HUES48 (cell line): Measurements from ENCODE around the gene IL1RN.

Experiments used
- H3K27ac ChIP-seq: one replicate; pipeline ENCODE4 v1.7.0; 2013; ENCODE audit warnings: low read depth, low read length, inconsistent platforms
- H3K27me3 ChIP-seq: 2 replicates; pipeline ENCODE4 v1.6.1; 2013; ENCODE audit warnings: mild to moderate bottlenecking, low read length; ENCODE audit not compliant: control insufficient read depth, insufficient read depth
- H3K36me3 ChIP-seq: 2 replicates; pipeline ENCODE4 v1.6.1; 2013; ENCODE audit warnings: low read length; ENCODE audit not compliant: control insufficient read depth, insufficient read depth
- H3K4me1 ChIP-seq: 2 replicates; pipeline ENCODE4 v1.6.1; 2013; ENCODE audit warnings: mild to moderate bottlenecking, low read length; ENCODE audit not compliant: control insufficient read depth, insufficient read depth
- H3K4me3 ChIP-seq: 2 replicates; pipeline ENCODE4 v1.5.1; 2013; ENCODE audit warnings: mild to moderate bottlenecking, low read depth, low read length
- H3K9ac ChIP-seq: 2 replicates; pipeline ENCODE4 v1.6.1; 2013; ENCODE audit warnings: mild to moderate bottlenecking, low read depth, low read length, moderate library complexity
- H3K9me3 ChIP-seq: 2 replicates; pipeline ENCODE4 v1.6.1; 2013; ENCODE audit warnings: low read length; ENCODE audit not compliant: control insufficient read depth, insufficient read depth

The IL1RN gene

DNA sequence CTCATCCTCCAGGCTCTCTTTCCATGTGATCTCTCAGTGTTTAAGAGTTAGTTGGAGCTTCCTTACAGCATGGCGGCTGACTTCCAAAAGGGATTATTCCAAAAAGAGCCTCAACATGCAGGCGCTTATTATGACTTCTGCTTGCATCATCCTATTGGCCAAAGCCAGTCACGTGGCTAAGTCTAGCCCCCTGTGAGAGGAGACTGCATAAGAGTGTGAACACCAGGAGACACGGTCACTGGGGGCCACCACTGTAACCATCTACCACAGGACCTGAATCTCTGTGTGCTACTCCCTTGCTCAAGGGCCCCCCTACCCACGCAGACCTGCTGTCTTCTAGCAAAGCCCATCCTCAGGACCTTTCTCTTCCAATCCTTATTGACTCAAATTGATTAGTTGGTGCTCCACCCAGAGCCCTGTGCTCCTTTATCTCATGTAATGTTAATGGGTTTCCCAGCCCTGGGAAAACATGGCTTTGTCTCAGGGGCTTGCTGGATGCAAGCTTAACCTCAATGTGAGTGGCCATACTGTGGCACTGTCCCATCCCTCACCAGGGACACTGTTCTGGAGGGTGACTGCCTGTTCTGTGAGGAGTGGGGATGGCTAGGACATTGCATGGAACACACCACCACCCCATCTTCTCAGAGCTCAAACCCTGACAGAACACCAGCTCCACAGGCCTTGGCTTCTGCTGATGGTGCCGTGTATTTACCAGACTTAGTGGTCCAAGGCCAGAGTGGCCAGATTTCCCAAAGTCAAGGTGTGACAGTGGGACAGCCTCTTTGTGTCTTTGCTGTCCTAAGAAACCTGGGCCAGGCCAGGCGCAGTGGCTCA is 4.2 kb downstream of the IL1RN start:
- Histone ChIP-seq H3K4me1 (no peaks in the 10 kb centered on the region), H3K27me3 (no peaks in the 10 kb centered on the region), H3K4me3 (no peak overlapping the region), H3K27ac (no peak overlapping the region), H3K9me3 (no peaks in the 10 kb centered on the region), H3K9ac (no peak overlapping the region), H3K36me3 (no peaks in the 10 kb centered on the region)

GRCh38 chr2:113132414-113133021 is 5.1 kb downstream of the IL1RN start:
- H3K9me3 ChIP-seq = no peaks in the 10 kb centered on the region
- no peak overlapping the region for H3K9ac ChIP-seq

DNA sequence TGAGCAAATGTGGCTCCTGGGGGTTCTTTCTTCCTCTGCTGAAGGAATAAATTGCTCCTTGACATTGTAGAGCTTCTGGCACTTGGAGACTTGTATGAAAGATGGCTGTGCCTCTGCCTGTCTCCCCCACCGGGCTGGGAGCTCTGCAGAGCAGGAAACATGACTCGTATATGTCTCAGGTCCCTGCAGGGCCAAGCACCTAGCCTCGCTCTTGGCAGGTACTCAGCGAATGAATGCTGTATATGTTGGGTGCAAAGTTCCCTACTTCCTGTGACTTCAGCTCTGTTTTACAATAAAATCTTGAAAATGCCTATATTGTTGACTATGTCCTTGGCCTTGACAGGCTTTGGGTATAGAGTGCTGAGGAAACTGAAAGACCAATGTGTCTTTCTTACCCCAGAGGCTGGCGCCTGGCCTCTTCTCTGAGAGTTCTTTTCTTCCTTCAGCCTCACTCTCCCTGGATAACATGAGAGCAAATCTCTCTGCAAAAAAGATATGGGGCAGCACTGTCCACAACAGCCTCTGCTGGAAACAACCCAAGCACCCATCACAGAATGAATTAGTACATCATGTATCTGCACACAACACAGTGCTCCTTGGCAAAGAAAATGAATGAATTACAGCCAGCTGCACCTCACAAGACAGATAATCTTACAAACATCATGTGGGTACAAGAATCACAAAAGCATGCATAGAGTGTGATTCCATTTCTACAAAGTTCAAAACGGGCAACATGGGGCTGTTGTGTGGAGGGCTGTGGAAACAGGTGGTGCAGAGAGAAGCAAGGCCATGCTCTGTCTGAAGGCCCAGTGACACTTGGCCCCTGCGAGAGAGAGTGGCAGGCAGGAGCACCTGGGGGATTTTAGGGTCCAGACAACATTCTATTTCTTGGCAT is 6.6 kb downstream of the IL1RN start:
- Histone ChIP-seq H3K4me1 (no peaks in the 10 kb centered on the region), H3K9ac (no peak overlapping the region), H3K27ac (no peak overlapping the region), H3K9me3 (no peaks in the 10 kb centered on the region), H3K36me3 (no peaks in the 10 kb centered on the region), H3K4me3 (no peak overlapping the region), H3K27me3 (no peaks in the 10 kb centered on the region)

More at GRCh38 chr2:113132414-113133021, 5.1 kb downstream of the IL1RN start:
- Histone ChIP-seq H3K4me1 (no peaks in the 10 kb centered on the region), H3K36me3 (no peaks in the 10 kb centered on the region), H3K27me3 (no peaks in the 10 kb centered on the region), H3K4me3 (no peak overlapping the region), H3K27ac (no peak overlapping the region)

DNA sequence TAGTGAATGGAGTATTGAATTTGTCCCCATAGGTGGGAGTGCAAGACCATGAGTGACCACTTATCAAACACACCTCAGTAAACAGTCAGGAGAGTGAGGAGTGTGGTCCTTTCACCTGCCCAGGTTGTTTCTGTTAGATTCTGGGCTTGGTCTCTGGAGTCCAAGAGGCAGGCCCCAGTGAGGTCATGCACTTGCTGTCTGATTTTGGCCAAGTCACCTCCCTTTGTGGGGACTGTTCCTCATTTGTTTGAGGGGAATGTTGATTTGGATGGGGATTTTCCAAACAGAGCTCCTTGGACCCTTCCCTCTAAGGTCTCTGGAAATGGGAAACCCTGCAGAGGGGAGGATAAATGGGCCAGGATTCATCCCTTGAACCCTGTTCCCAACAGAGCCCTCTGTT is 7.3 kb downstream of the IL1RN start:
- Histone ChIP-seq H3K9me3 (no peaks in the 10 kb centered on the region), H3K27ac (no peak overlapping the region), H3K9ac (no peak overlapping the region), H3K27me3 (no peaks in the 10 kb centered on the region), H3K36me3 (no peaks in the 10 kb centered on the region), H3K4me3 (no peak overlapping the region), H3K4me1 (no peaks in the 10 kb centered on the region)

- Histone ChIP-seq H3K27ac (no peak overlapping the region), H3K9ac (no peak overlapping the region), H3K4me3 (no peak overlapping the region), H3K27me3 (no peaks in the 10 kb centered on the region), H3K36me3 (no peaks in the 10 kb centered on the region), H3K4me1 (no peaks in the 10 kb centered on the region), H3K9me3 (no peaks in the 10 kb centered on the region)
Observed at GRCh38 chr2:113135317-113135716, 7.9 kb downstream of the IL1RN start.

DNA sequence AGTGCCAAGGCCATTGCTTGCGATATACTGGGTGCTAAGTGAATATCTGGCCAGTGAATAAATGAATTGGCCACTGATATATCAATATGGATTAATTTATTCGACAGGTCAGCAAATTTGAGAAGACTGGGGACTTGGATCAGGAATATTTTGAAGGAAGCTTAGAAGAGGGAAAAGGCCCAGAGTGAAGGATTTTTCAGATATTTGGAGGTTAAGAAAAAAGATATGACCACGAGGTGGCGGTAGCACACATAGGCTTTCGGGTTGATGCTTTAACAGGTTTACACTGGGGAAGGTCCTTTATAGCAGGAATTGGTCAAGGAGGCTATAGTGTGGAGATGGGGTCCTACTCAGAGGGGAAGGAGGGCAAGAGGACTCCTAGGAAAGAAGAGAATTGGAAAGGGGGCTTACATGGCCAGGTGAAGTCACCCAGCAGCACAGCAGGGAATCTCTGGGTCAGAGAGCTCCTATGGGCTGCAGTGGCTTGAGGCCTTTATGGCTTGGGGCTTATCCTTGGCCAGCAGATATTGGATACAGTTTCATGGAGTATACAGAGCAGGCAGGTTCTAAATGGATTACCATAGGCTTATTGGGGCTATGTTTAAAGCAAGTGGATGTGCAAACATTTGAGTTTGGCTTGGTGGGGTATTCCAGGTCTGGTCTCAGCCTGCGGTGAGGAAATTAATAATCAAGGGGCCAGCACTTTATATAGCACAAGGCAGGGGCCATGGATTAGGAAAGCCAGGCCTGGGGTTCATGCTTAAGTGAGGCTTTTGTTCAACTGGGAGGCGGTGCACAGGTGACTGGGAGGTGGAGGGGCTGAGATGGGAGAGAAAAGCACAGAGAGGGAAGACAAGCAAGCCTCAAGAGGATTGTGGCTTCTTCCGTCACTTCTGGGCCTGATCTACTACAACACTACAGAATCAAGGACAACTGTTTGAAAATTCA is 9.7 kb downstream of the IL1RN start:
- Histone ChIP-seq H3K27me3 (no peaks in the 10 kb centered on the region), H3K27ac (no peak overlapping the region), H3K36me3 (no peaks in the 10 kb centered on the region), H3K9ac (no peak overlapping the region), H3K4me3 (no peak overlapping the region), H3K9me3 (no peaks in the 10 kb centered on the region), H3K4me1 (no peaks in the 10 kb centered on the region)

GRCh38 chr2:113137827-113138226 is 10.4 kb downstream of the IL1RN start:
- H3K9ac ChIP-seq = no peak overlapping the region
- no peak overlapping the region for H3K4me3 ChIP-seq
- H3K27me3 ChIP-seq = no peaks in the 10 kb centered on the region
- H3K36me3 ChIP-seq = no peaks in the 10 kb centered on the region
- H3K9me3 ChIP-seq = no peaks in the 10 kb centered on the region
- H3K27ac ChIP-seq = no peak overlapping the region
- H3K4me1 ChIP-seq = no peaks in the 10 kb centered on the region

DNA sequence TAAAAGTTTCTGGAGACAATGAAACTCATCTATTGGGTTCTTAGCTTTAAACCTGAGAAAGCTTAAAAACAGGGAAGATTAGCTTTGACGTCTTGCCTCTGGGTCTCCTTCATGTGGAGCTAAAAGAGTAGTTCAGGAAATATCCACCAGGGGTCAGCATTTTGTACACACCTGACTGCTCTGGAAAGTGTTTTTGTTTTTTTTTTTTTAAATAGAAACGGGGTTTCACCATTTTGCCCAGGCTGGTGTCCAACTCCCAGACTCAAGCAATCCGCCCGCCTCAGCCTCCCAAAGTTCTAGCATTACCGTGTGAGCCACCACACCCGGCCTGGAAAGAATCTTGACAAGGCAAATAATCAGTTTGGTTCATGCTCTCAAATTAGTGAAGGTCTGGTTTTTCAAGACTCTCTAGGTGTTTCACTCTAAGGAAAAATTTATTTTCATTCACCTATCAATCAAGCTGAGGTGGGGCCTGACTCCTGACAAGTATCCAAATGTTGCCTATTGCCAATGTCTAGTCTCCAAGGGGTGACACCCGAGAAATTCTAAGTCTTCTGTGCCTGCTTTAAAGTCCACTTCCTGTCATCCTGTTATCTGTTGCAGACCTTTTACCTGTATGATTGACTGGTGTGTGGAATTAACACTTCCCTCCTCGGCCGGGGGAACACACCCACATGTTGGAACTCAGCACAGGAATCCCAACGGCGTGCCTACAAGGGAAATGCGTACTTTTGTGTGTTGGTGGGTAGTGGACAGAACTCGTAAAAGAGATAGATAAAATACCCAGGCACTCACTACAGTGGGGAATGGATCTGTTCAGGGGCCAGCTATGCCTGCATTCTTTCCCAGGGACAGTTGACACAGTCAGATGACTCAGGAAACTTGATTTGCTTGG is 11.3 kb downstream of the IL1RN start:
- Histone ChIP-seq H3K4me1 (no peaks in the 10 kb centered on the region), H3K4me3 (no peak overlapping the region), H3K9me3 (no peaks in the 10 kb centered on the region), H3K27me3 (no peaks in the 10 kb centered on the region), H3K9ac (no peak overlapping the region), H3K36me3 (no peaks in the 10 kb centered on the region), H3K27ac (no peak overlapping the region)

- H3K36me3 ChIP-seq = no peaks in the 10 kb centered on the region
- no peaks in the 10 kb centered on the region for H3K4me1 ChIP-seq
- no peak overlapping the region for H3K4me3 ChIP-seq
- H3K9me3 ChIP-seq = no peaks in the 10 kb centered on the region
- H3K27ac ChIP-seq = no peak overlapping the region
- no peak overlapping the region for H3K9ac ChIP-seq
- no peaks in the 10 kb centered on the region for H3K27me3 ChIP-seq
Observed at GRCh38 chr2:113141451-113141850, 14.1 kb downstream of the IL1RN start.
